Natural killer cell (primary cell): ENCODE data around the gene STYX. TPM values are rescaled to one million over a fixed set of nuclear protein-coding genes. Genes with fewer than 3 reads are reported as not detected.
A peak's percentile ranks its signal among the peaks of the same experiment; 100 is the strongest.

Source experiments
- ATAC-seq, 3 donors: fragments of 150-1000 bp in 2 of 3; fragments of 200-7000 bp in 1 of 3; cut with Tn5 transposase; 1 replicate in 1 of 3; 2 replicates in 2 of 3; pipeline ENCODE4 v1.10.0; 2021; ENCODE audit warnings: mild to moderate bottlenecking in 2 of 3, moderate library complexity in 2 of 3
- DNase-seq, 2 donors: peaks; one replicate each; pipeline versions ENCODE4 v3.0.0 to v3.0.0-alpha.2; 2013 to 2021; ENCODE audit warnings: mixed read lengths in 1 of 2
- H3K27ac ChIP-seq: one replicate; pipeline ENCODE4 v1.5.1; 2013; ENCODE audit warnings: mild to moderate bottlenecking, low read length
- H3K27me3 ChIP-seq: one replicate; pipeline ENCODE4 v1.6.1; 2013; ENCODE audit warnings: low read length; ENCODE audit not compliant: control insufficient read depth, insufficient read depth
- H3K36me3 ChIP-seq: one replicate; pipeline ENCODE4 v1.6.1; 2013; ENCODE audit warnings: low read length; ENCODE audit not compliant: control insufficient read depth, insufficient read depth
- H3K4me1 ChIP-seq: one replicate; pipeline ENCODE4 v1.6.1; 2013; ENCODE audit warnings: low read length; ENCODE audit not compliant: control insufficient read depth, insufficient read depth
- H3K4me3 ChIP-seq: one replicate; pipeline ENCODE4 v1.5.1; 2013; ENCODE audit warnings: low read length
- H3K9me3 ChIP-seq: one replicate; pipeline ENCODE4 v1.6.1; 2013; ENCODE audit warnings: low read length; ENCODE audit not compliant: control insufficient read depth, insufficient read depth
- H3K27ac Mint-ChIP-seq, 2 donors: one replicate each; pipeline ENCODE4 v1.8.0; 2022; ENCODE audit warnings: mild to moderate bottlenecking in 2 of 2, mixed read lengths in 2 of 2, moderate library complexity in 1 of 2
- H3K27me3 Mint-ChIP-seq, 2 donors: one replicate each; pipeline ENCODE4 v1.8.0; 2022; ENCODE audit warnings: low read depth in 2 of 2, mixed read lengths in 2 of 2
- H3K36me3 Mint-ChIP-seq: one replicate; pipeline ENCODE4 v1.8.0; 2022; ENCODE audit warnings: mixed read lengths
- H3K4me1 Mint-ChIP-seq, 2 donors: one replicate each; pipeline ENCODE4 v1.8.0; 2022; ENCODE audit warnings: mixed read lengths in 2 of 2
- H3K4me3 Mint-ChIP-seq: one replicate; pipeline ENCODE4 v1.8.0; 2022; ENCODE audit warnings: mild to moderate bottlenecking, moderate library complexity, mixed read lengths
- H3K9me3 Mint-ChIP-seq, 2 donors: one replicate each; pipeline ENCODE4 v1.8.0; 2022; ENCODE audit warnings: mixed read lengths in 2 of 2
- WGBS: methylation state at CpG from one replicate; pipeline ENCODE4 v1.1.7; 2013; ENCODE audit warnings: missing lambda C conversion rate; ENCODE audit not compliant: insufficient coverage; 5-methylcytosine and 5-hydroxymethylcytosine counted together
- intact Hi-C: fragments of 100-400 bp; cut with micrococcal nuclease; formaldehyde crosslinking; loops from one replicate; pipeline ENCODE4 v1.14.2; 2022
- total RNA-seq, 4 donors: library from RNA; stranded (reverse); fragments of 120-200 nt in 1 of 4; gene quantifications; one replicate each; pipeline versions ENCODE4 v1.2.3 to v1.2.4, GENCODE V29; 2013 to 2022
- TF ChIP-seq, protein P1 (sequence below): fragments of 200-600 bp; IDR thresholded peaks from one replicate; pipeline ENCODE4 v1.8.0; 2022; ENCODE audit warnings: antibody characterized with exemption

Gene STYX
- total RNA-seq, 3 donors from 2014 or later (not counting 1 experiment from before 2014, with no cell fraction given), result 13.3 to 22.9 (median 18.3) TPM

DNA sequence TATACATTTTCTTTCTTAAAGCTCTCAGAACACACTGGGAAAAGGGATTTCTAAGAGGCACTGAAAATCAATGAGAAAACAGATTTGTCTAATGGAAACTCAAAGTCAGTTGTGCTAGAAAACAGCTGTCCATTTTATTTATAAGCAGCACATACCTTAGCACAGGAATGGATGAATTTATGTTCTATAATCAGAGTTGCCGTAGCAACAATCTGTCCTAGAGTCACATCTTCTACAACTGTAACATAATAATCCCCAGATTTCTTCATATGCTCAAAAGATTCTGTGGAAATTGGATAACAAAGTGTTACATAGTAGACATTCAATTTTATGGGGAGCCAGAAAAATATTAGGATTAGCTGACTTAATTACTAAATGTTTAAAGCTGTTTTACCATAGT, 51.7 kb downstream of the STYX start:
- no peaks in the 10 kb centered on the region for H3K27me3 ChIP-seq
- H3K4me1 Mint-ChIP-seq, result no peaks in the 10 kb centered on the region
- H3K4me1 ChIP-seq, result no peaks in the 10 kb centered on the region
- no peaks in the 10 kb centered on the region for H3K9me3 Mint-ChIP-seq
- H3K4me3 ChIP-seq, result no peak overlapping the region
- ATAC-seq, result no peak
- no peaks in the 10 kb centered on the region for H3K27me3 Mint-ChIP-seq
- TF ChIP-seq, protein P1, sequence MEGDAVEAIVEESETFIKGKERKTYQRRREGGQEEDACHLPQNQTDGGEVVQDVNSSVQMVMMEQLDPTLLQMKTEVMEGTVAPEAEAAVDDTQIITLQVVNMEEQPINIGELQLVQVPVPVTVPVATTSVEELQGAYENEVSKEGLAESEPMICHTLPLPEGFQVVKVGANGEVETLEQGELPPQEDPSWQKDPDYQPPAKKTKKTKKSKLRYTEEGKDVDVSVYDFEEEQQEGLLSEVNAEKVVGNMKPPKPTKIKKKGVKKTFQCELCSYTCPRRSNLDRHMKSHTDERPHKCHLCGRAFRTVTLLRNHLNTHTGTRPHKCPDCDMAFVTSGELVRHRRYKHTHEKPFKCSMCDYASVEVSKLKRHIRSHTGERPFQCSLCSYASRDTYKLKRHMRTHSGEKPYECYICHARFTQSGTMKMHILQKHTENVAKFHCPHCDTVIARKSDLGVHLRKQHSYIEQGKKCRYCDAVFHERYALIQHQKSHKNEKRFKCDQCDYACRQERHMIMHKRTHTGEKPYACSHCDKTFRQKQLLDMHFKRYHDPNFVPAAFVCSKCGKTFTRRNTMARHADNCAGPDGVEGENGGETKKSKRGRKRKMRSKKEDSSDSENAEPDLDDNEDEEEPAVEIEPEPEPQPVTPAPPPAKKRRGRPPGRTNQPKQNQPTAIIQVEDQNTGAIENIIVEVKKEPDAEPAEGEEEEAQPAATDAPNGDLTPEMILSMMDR, result no peak
- H3K36me3 Mint-ChIP-seq, result no peaks in the 10 kb centered on the region
- no peak overlapping the region for H3K27ac Mint-ChIP-seq
- H3K36me3 ChIP-seq, result peaks cover 23% of the 10 kb centered on the region
- no peaks in the 10 kb centered on the region for H3K9me3 ChIP-seq
- no CpG with 5 or more reads among the region's 1 CpG for WGBS
- no peak for DNase-seq
- H3K27ac ChIP-seq, result no peak overlapping the region
- intact Hi-C loops, result no loop called here
- H3K4me3 Mint-ChIP-seq, result no peak overlapping the region

DNA sequence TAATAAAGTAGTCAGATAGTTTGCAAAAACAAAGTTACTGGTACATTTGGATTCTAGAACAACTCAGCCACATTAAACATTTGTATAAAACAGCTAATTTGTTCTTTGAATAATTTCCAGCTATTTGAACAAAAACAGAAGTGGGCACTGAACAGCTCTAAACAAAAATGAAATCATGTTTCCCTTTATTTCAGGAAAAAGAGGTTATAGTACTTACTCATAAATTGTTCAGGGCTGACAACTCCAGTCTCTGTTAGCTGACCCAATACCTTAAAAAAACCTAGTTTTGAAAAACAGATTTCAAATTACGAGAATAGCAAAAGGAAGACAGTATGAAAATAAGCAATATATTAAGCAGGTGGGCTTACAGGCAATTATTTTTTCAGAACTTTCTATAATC, 53.2 kb downstream of the STYX start:
- Mint-ChIP-seq H3K27ac (no peak overlapping the region), H3K36me3 (no peaks in the 10 kb centered on the region), H3K4me3 (no peak overlapping the region), H3K9me3 (no peaks in the 10 kb centered on the region), H3K27me3 (no peaks in the 10 kb centered on the region), H3K4me1 (peaks cover 3 to 4% of the 10 kb centered on the region in 2 donors)
- no peaks in the 10 kb centered on the region for H3K9me3 ChIP-seq
- no peak overlapping the region for H3K4me3 ChIP-seq
- no peak overlapping the region for H3K27ac ChIP-seq
- no peaks in the 10 kb centered on the region for H3K4me1 ChIP-seq
- ATAC-seq (no peak), DNase-seq (no peak)
- intact Hi-C loops, result no loop called here
- TF ChIP-seq, protein P1, result no peak
- peaks cover 17% of the 10 kb centered on the region for H3K36me3 ChIP-seq
- no peaks in the 10 kb centered on the region for H3K27me3 ChIP-seq
- no CpG with 5 or more reads among the region's 1 CpG for WGBS

DNA sequence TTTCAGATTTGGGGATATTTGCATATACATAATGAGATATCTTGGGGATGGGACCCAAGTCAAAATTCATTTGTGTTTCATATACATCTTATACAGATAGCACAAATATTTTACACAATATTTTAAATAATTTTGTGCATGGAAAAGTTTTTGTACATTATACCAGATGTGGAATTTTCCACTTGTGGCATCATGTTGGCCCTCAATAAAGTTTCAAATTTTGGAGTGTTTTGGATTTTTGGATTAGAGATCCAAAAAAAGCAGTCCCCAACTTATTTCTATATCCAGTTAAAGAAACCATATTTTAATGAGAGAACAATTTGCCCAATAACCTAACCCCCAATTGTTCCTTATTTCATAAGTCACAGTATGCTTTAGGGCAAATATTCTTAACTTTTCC, 56.9 kb downstream of the STYX start:
- intact Hi-C loops, result no loop called here
- Mint-ChIP-seq H3K27me3 (no peaks in the 10 kb centered on the region), H3K36me3 (no peaks in the 10 kb centered on the region), H3K4me1 (peaks cover 21 to 26% of the 10 kb centered on the region in 2 donors), H3K27ac (no peak overlapping the region), H3K4me3 (no peak overlapping the region), H3K9me3 (no peaks in the 10 kb centered on the region)
- no peak for ATAC-seq
- DNase-seq, result no peak
- no peak overlapping the region for H3K27ac ChIP-seq
- H3K9me3 ChIP-seq, result no peaks in the 10 kb centered on the region
- no peak overlapping the region for H3K4me3 ChIP-seq
- H3K36me3 ChIP-seq, result peaks cover 5% of the 10 kb centered on the region
- peaks cover 15% of the 10 kb centered on the region for H3K4me1 ChIP-seq
- TF ChIP-seq, protein P1, result no peak
- no peaks in the 10 kb centered on the region for H3K27me3 ChIP-seq

DNA sequence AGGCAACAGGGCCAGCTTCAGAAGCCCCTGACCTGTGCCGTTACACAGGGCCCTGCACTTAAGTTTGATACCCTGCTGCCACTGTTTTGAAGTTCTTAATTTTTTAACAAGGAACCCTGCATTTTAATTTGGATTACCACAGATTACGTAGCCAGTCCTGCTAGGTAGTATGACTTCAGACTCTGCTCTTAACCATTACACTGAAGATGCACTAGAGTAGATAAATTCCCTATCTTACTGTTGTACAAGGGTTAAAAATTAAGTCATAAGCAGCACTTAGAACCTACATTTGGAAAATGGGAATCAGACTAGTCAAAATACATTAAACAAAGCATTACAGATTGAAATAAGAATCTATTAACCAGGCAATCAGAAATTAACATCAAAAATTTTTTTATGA, 59.2 kb downstream of the STYX start:
- no peaks in the 10 kb centered on the region for H3K9me3 ChIP-seq
- H3K27me3 ChIP-seq, result no peaks in the 10 kb centered on the region
- ATAC-seq (no peak), DNase-seq (no peak)
- peaks cover 19% of the 10 kb centered on the region for H3K4me1 ChIP-seq
- intact Hi-C loops, result no loop called here
- peaks cover 28 to 34% of the 10 kb centered on the region in 2 donors for H3K4me1 Mint-ChIP-seq
- H3K4me3 ChIP-seq, result no peak overlapping the region
- H3K36me3 ChIP-seq, result no peaks in the 10 kb centered on the region
- no peaks in the 10 kb centered on the region for H3K27me3 Mint-ChIP-seq
- H3K36me3 Mint-ChIP-seq, result no peaks in the 10 kb centered on the region
- peak overlapping the region; percentile 38 for H3K4me3 Mint-ChIP-seq
- WGBS, result 93% methylated on average over 2 of the region's 2 CpGs
- H3K27ac Mint-ChIP-seq, result peak overlapping the region in 1 of 2 donors; percentile 21
- no peaks in the 10 kb centered on the region for H3K9me3 Mint-ChIP-seq
- no peak overlapping the region for H3K27ac ChIP-seq
- TF ChIP-seq, protein P1, result no peak
